Spleen (tissue), 7 donors: Measurements from ENCODE around the gene TMEM170B.

Source experiments
- CTCF ChIP-seq, 11 experiments: fragments of 200-600 bp in 7 of 11; fragments of 450-650 bp in 4 of 11; sonication (generic) in 4 of 11; IDR thresholded peaks in 8 of 11; conservative IDR thresholded peaks in 3 of 11; 1 replicate in 7 of 11; 2 replicates in 4 of 11; pipeline versions ENCODE4 v1.4.0 to v1.8.0; 2016 to 2021; ENCODE audit warnings: antibody characterized with exemption in 11 of 11, inconsistent platforms in 4 of 11, mild to moderate bottlenecking in 1 of 11
- POLR2A ChIP-seq, 3 donors: fragments of 450-650 bp; IDR thresholded peaks; one replicate each; pipeline ENCODE4 v1.5.1; 2017; ENCODE audit warnings: antibody characterized with exemption in 3 of 3, mild to moderate bottlenecking in 1 of 3
- POLR2AphosphoS5 ChIP-seq, 3 donors: sonication (generic); formaldehyde crosslinking; IDR thresholded peaks; one replicate each; pipeline ENCODE4 v1.5.1; 2017; ENCODE audit warnings: antibody characterized with exemption in 3 of 3
- donor health status: DM: no; HTN: no; CAD: no; lungs with moderate emphysema.
- donor health status: DM: no; HTN: no; CAD: no.
- donor health status: DM: no; HTN: no; CAD: no.

- TF ChIP-seq CTCF (IDR thresholded peaks at IDR 0.05 in 8 of 11, conservative IDR thresholded peaks at IDR 0.05 in 3 of 11), result no peak
- TF ChIP-seq POLR2AphosphoS5 (IDR thresholded peaks at IDR 0.05), result no peak
- no peak for TF ChIP-seq POLR2A (IDR thresholded peaks at IDR 0.05)
These were observed 94.0 kb downstream of the TMEM170B start for GRCh38 chr6:11631539-11631938.
